Right lobe of liver (tissue), 4 donors: ENCODE results near the gene CDH23.

ENCODE experiments used
- CTCF ChIP-seq, 4 donors: fragments of 200-600 bp in 3 of 4; fragments of 450-650 bp in 1 of 4; IDR thresholded peaks; one replicate each; pipeline versions ENCODE4 v1.5.1 to v1.8.0; 2016 to 2022; ENCODE audit warnings: antibody characterized with exemption in 4 of 4, mild to moderate bottlenecking in 2 of 4
- POLR2A ChIP-seq: fragments of 450-650 bp; IDR thresholded peaks from one replicate; pipeline ENCODE4 v1.6.1; 2017; ENCODE audit warnings: antibody characterized with exemption, mild to moderate bottlenecking
- donor health status: DM: no; HTN: no; CAD: no.
- donor health status: DM: no; HTN: no; CAD: no.
- donor health status: DM: no; HTN: yes; CAD: no.

- no peak for TF ChIP-seq CTCF (IDR thresholded peaks at IDR 0.05)
- TF ChIP-seq POLR2A, result no peak
Observed at GRCh38 chr10:71854031-71854430, 457.3 kb downstream of the CDH23 start.
